COLO829 (cell line): Measurements from ENCODE around the gene STH.

ENCODE experiments used
- DNase-seq: peaks from one replicate; pipeline ENCODE4 v3.0.0; 2012; ENCODE audit warnings: low spot score

STH gene

DNA sequence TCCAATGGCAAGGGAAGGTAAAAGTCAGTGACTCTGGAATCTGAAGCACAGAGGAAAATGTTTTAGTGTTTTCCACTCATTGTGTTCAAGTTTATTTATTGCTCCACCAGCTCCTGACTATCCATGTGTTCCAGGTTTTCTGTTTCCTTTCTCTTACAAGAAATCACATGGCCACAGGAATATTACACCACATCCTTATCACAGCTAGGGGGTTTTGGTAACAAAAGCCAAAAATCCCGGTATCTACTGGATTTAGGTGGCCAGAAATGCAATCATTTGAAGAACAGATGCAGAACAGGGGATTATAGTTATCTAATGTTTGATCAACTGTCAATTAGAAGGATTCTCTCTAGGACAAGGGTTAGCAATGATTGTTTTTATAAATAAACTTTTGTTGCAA is 47.9 kb downstream of the STH start:
- DNase-seq: no peak

DNA sequence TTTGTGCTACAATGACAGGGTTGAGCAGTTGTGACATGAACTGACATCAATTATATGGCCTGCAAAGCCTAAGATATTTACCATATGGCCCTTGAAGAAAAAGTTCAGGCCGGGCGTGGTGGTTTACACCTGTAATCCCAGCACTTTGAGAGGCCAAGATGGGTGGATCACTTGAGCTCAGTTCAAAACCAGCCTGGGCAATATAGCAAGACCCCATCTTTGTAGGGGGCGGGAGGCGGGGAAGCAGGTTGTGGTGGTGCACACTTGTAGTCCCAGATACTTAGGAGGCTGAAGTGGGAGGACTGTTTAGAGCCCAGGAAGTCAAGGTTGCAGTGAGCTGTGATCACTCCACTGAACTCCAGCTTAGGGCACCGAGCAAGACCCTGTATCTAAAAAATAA is 48.3 kb downstream of the STH start:
- DNase-seq: no peak

DNA sequence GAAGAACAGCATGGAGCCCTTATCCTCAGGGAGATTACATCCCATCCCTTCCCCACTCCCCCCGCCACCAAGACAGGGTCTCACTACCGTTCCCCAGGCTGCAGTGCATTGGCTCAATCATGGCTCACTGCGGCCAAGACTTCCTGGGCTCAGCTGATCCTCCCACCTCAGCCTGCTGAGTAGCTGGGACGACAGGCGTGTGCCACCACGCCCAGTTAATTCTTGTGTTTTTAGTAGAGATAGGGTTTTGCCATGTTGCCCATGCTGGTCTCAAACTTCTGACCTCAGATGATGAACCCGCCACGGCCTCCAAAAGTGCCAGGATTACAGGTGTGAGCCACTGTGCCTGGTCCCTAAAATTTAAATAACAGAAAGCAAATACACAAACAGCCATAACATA is 48.8 kb downstream of the STH start:
- no peak for DNase-seq
